GM18868 (cell line): ENCODE measurements around the gene VPREB1.
"Not testable (repeated sequence)": the region's sequence is repeated elsewhere in the genome, so short reads cannot be mapped to it uniquely, and the experiment has no call there.

Experiments used
- ATAC-seq: cut with Tn5 transposase; IDR thresholded peaks from one replicate; pipeline ENCODE4 v1.9.1; 2021; ENCODE audit warnings: mild to moderate bottlenecking, moderate library complexity; ENCODE audit not compliant: unreplicated experiment

The VPREB1 gene

GRCh38 chr22:22244316-22245250 lies at the start of gene VPREB1:
Gene VPREB1 (plus strand): TSS chr22:22244786. CDS start chr22:22244814, 28 bp downstream.
- ATAC-seq: no peak

GRCh38 chr22:22194931-22195264 lies 49.7 kb upstream of the VPREB1 start:
- ATAC-seq: no peak

GRCh38 chr22:22195265-22196017 lies 49.1 kb upstream of the VPREB1 start:
- ATAC-seq: peak; percentile 56

GRCh38 chr22:22196018-22196533 lies 48.5 kb upstream of the VPREB1 start:
- ATAC-seq: peak; percentile 72

GRCh38 chr22:22196833-22197477 lies 47.6 kb upstream of the VPREB1 start:
- ATAC-seq: no peak

- ATAC-seq: no peak
Measured at GRCh38 chr22:22197993-22198402, 46.6 kb upstream of the VPREB1 start.

GRCh38 chr22:22198751-22199150 lies 45.8 kb upstream of the VPREB1 start:
- no peak for ATAC-seq

GRCh38 chr22:22199634-22200033 lies 45.0 kb upstream of the VPREB1 start:
- ATAC-seq: no peak

GRCh38 chr22:22200569-22201184 lies 43.9 kb upstream of the VPREB1 start:
- ATAC-seq: no peak

GRCh38 chr22:22201185-22201929 lies 43.2 kb upstream of the VPREB1 start:
- peak; percentile 54 for ATAC-seq

- ATAC-seq: peak; percentile 21
Measured at GRCh38 chr22:22201930-22202343, 42.6 kb upstream of the VPREB1 start.

- ATAC-seq: no peak
Measured at GRCh38 chr22:22203048-22203971, 41.3 kb upstream of the VPREB1 start.

GRCh38 chr22:22207845-22208564 lies 36.6 kb upstream of the VPREB1 start:
- ATAC-seq: peak; percentile 81

- no peak for ATAC-seq
Measured at GRCh38 chr22:22208652-22209051, 35.9 kb upstream of the VPREB1 start.

GRCh38 chr22:22209080-22209640 lies 35.4 kb upstream of the VPREB1 start:
- ATAC-seq: not testable (repeated sequence)

- ATAC-seq: no peak
Measured at GRCh38 chr22:22210375-22210774, 34.2 kb upstream of the VPREB1 start.

- no peak for ATAC-seq
Measured at GRCh38 chr22:22210889-22211833, 33.4 kb upstream of the VPREB1 start.
